ENCODE data around the gene EXOSC10. TPM values are rescaled to one million over a fixed set of nuclear protein-coding genes. Genes with fewer than 3 reads are reported as not detected.

The EXOSC10 gene
- polyA plus RNA-seq, 2 of the 4 experiments (the other 2 are of a cell fraction), result 45.4 to 76.9 TPM

- DNase-seq (ENCODE audit: low read depth in 1 of 2, low spot score in 1 of 2) (no peak), FAIRE-seq (no peak), ATAC-seq (no peak)
- POLR2A ChIA-PET, result no interaction called here
- Histone ChIP-seq H3K4me3 (no peak overlapping the region), H3K4me1 (no peaks in the 10 kb centered on the region), H3K9me3 (no peaks in the 10 kb centered on the region), H3K27ac (no peak overlapping the region), H3K4me2 (no peak overlapping the region)
- CTCF ChIA-PET, result interaction anchor here (0.7 to 4.8 kb wide), 5 partner anchors 17 to 680 kb away, joined by 3 to 124 read pairs (median 15); partner anchors contain the start of gene SRM
- 5% methylated on average over 2 of the region's 2 CpGs for WGBS (ENCODE audit: missing lambda C conversion rate)
- TF ChIP-seq ELK1 (IDR thresholded peaks at IDR 0.05; ENCODE audit: low read depth, low read length) (no peak), RNF2 (IDR thresholded peaks at IDR 0.05; ENCODE audit: borderline replicate concordance, low read depth) (no peak), HOXA7 (CRISPR knock-in tag; IDR thresholded peaks at IDR 0.05) (no peak), BCL3 (IDR thresholded peaks at IDR 0.05) (no peak), MYC (IDR thresholded peaks at IDR 0.05; ENCODE audit: borderline replicate concordance, low read length) (no peak), CBX2 (IDR thresholded peaks at IDR 0.05; ENCODE audit: borderline replicate concordance, low read depth) (no peak), CHD4 (IDR thresholded peaks at IDR 0.05; ENCODE audit: borderline replicate concordance) (no peak), POLR2AphosphoS2 (conservative IDR thresholded peaks at IDR 0.05; ENCODE audit: low read length) (no peak), FOSL2 (IDR thresholded peaks at IDR 0.05) (no peak), FOSL2 (CRISPR knock-in tag; IDR thresholded peaks at IDR 0.05) (no peak), GATA3 (IDR thresholded peaks at IDR 0.05; ENCODE audit: borderline replicate concordance) (no peak), MAZ (IDR thresholded peaks at IDR 0.05; ENCODE audit: borderline replicate concordance, low read depth, low read length) (no peak), E2F6 (IDR thresholded peaks at IDR 0.05; ENCODE audit: borderline replicate concordance, low read depth) (no peak)
Measured at GRCh38 chr1:11039351-11040104, 60.1 kb downstream of the EXOSC10 start.

- Histone ChIP-seq H3K4me1 (no peaks in the 10 kb centered on the region), H3K4me2 (no peak overlapping the region), H3K27ac (no peak overlapping the region), H3K9me3 (no peaks in the 10 kb centered on the region), H3K4me3 (no peak overlapping the region)
- ATAC-seq, result peak; percentile 90 to 95
- ChIA-PET CTCF (interaction anchor here (0.6 to 4.8 kb wide), 72 partner anchors 10 to 1221 kb away, joined by 3 to 124 read pairs (median 4); partner anchors contain the start of genes EXOSC10, FBXO44, FBXO6 and MASP2), POLR2A (interaction anchor here (0.9 to 2.0 kb wide), 4 partner anchors 22 to 870 kb away, joined by 3 to 13 read pairs (median 4); partner anchors contain the start of genes MTOR, SRM and TARDBP)
- peak; percentile 90 to 96 for TF ChIP-seq RAD21 (conservative IDR thresholded peaks at IDR 0.05 in 1 of 2, IDR thresholded peaks at IDR 0.05 in 1 of 2)
- TF ChIP-seq CTCF (IDR thresholded peaks at IDR 0.05), result peak; percentile 86
- TF ChIP-seq SMC3 (IDR thresholded peaks at IDR 0.05), result peak; percentile 53; the same call in 2 of the 3 replicates
- TF ChIP-seq ZFP36 (IDR thresholded peaks at IDR 0.05; ENCODE audit: borderline replicate concordance, partially characterized antibody), result no peak
- FAIRE-seq, result peak; percentile 87
- WGBS (ENCODE audit: missing lambda C conversion rate), result 2% methylated on average over 8 of the region's 8 CpGs
- DNase-seq (ENCODE audit: low read depth in 1 of 2, low spot score in 1 of 2), result peak; percentile 74 to 78
Measured at GRCh38 chr1:11037740-11038182, 61.9 kb downstream of the EXOSC10 start.

All from A549 (cell line).